Measurements from ENCODE around the gene SERF2. TPM values are rescaled to one million over a fixed set of nuclear protein-coding genes. Genes with fewer than 3 reads are reported as not detected.
"Not testable (repeated sequence)": the region's sequence is repeated elsewhere in the genome, so short reads cannot be mapped to it uniquely, and the experiment has no call there.

Gene SERF2
- total and polyA plus RNA-seq, 2 of the 8 experiments (the other 6 are each of a cell fraction or from before 2014, with no cell fraction given), result 655 to 999 TPM

DNA sequence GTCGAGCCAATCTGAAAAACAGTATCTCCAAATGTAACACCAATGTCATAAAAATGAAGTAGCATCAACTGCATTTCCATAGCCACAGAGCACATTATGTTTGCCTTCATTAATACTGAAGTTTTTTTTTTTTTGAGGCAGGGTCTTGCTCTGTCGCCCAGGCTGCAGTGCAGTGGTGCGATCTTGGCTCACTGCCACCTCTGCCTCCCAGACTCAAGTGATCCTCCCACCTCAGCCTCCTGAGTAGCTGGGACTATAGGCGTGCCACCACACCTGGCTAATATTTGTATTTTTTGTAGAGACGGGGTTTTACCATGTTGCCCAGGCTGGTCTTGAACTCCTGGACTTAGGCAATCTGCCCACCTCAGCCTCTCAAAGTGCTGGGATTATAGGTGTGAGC, 22.9 kb downstream of the SERF2 start:
- H3K23me2 ChIP-seq (ENCODE audit: low read depth, low read length); CTCF ChIA-PET (ENCODE audit: partially characterized antibody); H3K27ac ChIP-seq (ENCODE audit: low read depth, low read length); H3K4me2 ChIP-seq (ENCODE audit: insufficient read depth in 1 of 2, low read depth in 2 of 2, low read length in 2 of 2); H3K56ac ChIP-seq (replicated peaks; ENCODE audit: insufficient read length, low read depth, low read length); H2BK5ac ChIP-seq (ENCODE audit: low read depth, low read length); H4K8ac ChIP-seq (ENCODE audit: extremely low read depth, insufficient read depth, low read length); H4K91ac ChIP-seq (replicated peaks; ENCODE audit: insufficient read length, low read length); H3K27me3 ChIP-seq (replicated peaks in 1 of 4; ENCODE audit: control insufficient read depth in 3 of 4, extremely low read depth in 1 of 4, insufficient read depth in 3 of 4, low read length in 3 of 4); H3K4me3 ChIP-seq (ENCODE audit: extremely low read depth in 1 of 4, insufficient read depth in 2 of 4, low read depth in 3 of 4, low read length in 4 of 4); FAIRE-seq; H3K9ac ChIP-seq (replicated peaks in 1 of 4; ENCODE audit: extremely low read depth in 1 of 4, low read depth in 3 of 4, low read length in 3 of 4); H3K23ac ChIP-seq (ENCODE audit: insufficient read length); H4K5ac ChIP-seq (ENCODE audit: insufficient read length, low read depth, low read length); H4K20me1 ChIP-seq (replicated peaks in 1 of 2; ENCODE audit: control insufficient read depth in 1 of 2, insufficient read depth in 2 of 2, low read length in 2 of 2); H2BK20ac ChIP-seq (ENCODE audit: low read length); H3K79me1 ChIP-seq (ENCODE audit: low read depth, low read length); H2AFZ ChIP-seq (ENCODE audit: low read length); H3K4ac ChIP-seq (replicated peaks; ENCODE audit: insufficient read length, low read depth, low read length); H2BK15ac ChIP-seq (ENCODE audit: low read length); H3K9me3 ChIP-seq (ENCODE audit: insufficient read depth in 2 of 2, low read depth in 1 of 2, low read length in 1 of 2); DNase-seq (ENCODE audit: low read depth in 1 of 2, low spot score in 2 of 2); H3K18ac ChIP-seq (ENCODE audit: extremely low read depth, low read length); H3K14ac ChIP-seq (ENCODE audit: insufficient read length); H2BK120ac ChIP-seq (replicated peaks; ENCODE audit: low read depth, low read length); H3K4me1 ChIP-seq (replicated peaks in 1 of 4; ENCODE audit: control insufficient read depth in 3 of 4, insufficient read depth in 4 of 4, low read length in 3 of 4); H2AK5ac ChIP-seq (ENCODE audit: low read depth, low read length); H2BK12ac ChIP-seq (ENCODE audit: low read depth, low read length): not testable (repeated sequence)
- Histone ChIP-seq H3K36me3 (ENCODE audit: control insufficient read depth in 2 of 4, insufficient read depth in 4 of 4, low read length in 3 of 4) (peaks cover 20 to 73% (median 49%) of the 10 kb centered on the region in 4 experiments), H3K79me2 (ENCODE audit: control insufficient read depth in 1 of 2, insufficient read depth in 2 of 2, low read length in 2 of 2) (peaks cover 0 to 11% of the 10 kb centered on the region in 2 experiments; a peak in 2 of 4 replicates)
- POLR2A ChIA-PET (ENCODE audit: partially characterized antibody), result interaction anchor here (1.8 kb wide), 1 partner anchor 11 kb away, joined by 6 read pairs; no protein-coding TSS in a partner anchor
- WGBS, 2 experiments (ENCODE audit: extremely low coverage in 1 of 2, insufficient coverage in 1 of 2, insufficient read length in 1 of 2, insufficient replicate concordance in 2 of 2, low coverage in 1 of 2, low lambda C conversion rate in 2 of 2, missing lambda C conversion rate in 1 of 2), result 98% methylated on average over 5 of the region's 5 CpGs; no CpG with 5 or more reads in 1 of the 2 experiments
